K562 (cell line): ENCODE data around the gene SIRT3. TPM values are rescaled to one million over a fixed set of nuclear protein-coding genes. Genes with fewer than 3 reads are reported as not detected.

ENCODE experiments used
- ATAC-seq: fragments of 200-7000 bp; cut with Tn5 transposase; 3 replicates; pipeline ENCODE4 v1.9.1; 2020; ENCODE audit warnings: moderate library complexity
- BruUV-seq: library from RNA; stranded (reverse); fragments of 400-500 nt; replicated peaks from 2 replicates; lab custom pipeline; 2021; lab: Mats Ljungman, UMichigan
- CTCF ChIA-PET: fragments of 300-600 bp; formaldehyde crosslinking; extraction: SDS; loops from one replicate; lab custom pipeline; 2021; ENCODE audit warnings: low intra/inter-chr PET ratio; lab: Yijun Ruan, JAX
- POLR2A ChIA-PET: fragments of 300-600, 350-650 bp; sonication (Branson Sonifier 250); formaldehyde crosslinking; extraction: SDS; loops from one replicate; lab custom pipeline; 2021; ENCODE audit warnings: antibody characterized with exemption, inconsistent platforms; lab: Yijun Ruan, JAX
- DNase-seq, 4 experiments: peaks; one replicate each; pipeline versions ENCODE4 v3.0.0 to v3.0.0-alpha.2; 2011 to 2018; ENCODE audit warnings: low spot score in 3 of 4, mixed read lengths in 3 of 4; ENCODE audit errors: extremely low read depth in 1 of 4
- FAIRE-seq: peaks from 2 replicates; lab custom pipeline; 2011; peaks lifted over from hg19 to GRCh38; lab: Jason Lieb, UNC
- H2AFZ ChIP-seq: 2 replicates; pipeline ENCODE4 v1.6.0; 2011; ENCODE audit warnings: low read depth, low read length, control low read depth, inconsistent platforms
- H3K27ac ChIP-seq: fragments of 200-600 bp; 3 replicates; pipeline ENCODE4 v1.8.0; 2011; ENCODE audit warnings: low read depth, mild to moderate bottlenecking, control low read depth, inconsistent platforms, low read length, moderate library complexity, mixed read lengths; ENCODE audit errors: extremely low read depth
- H3K27me3 ChIP-seq, 2 experiments: fragments of 300-600 bp in 1 of 2; 2 replicates in 1 of 2; 3 replicates in 1 of 2; pipeline versions ENCODE4 v1.6.0 to v1.8.0; 2011; ENCODE audit warnings: inconsistent platforms in 2 of 2, low read length in 2 of 2, mild to moderate bottlenecking in 1 of 2, mixed read lengths in 1 of 2, moderate library complexity in 1 of 2; ENCODE audit not compliant: control insufficient read depth in 2 of 2, insufficient read depth in 2 of 2
- H3K36me3 ChIP-seq: fragments of 300-600 bp; 3 replicates; pipeline ENCODE4 v1.8.0; 2011; ENCODE audit warnings: mild to moderate bottlenecking, low read length, inconsistent platforms; ENCODE audit not compliant: control insufficient read depth, insufficient read depth
- H3K4me1 ChIP-seq, 2 experiments: fragments of 200-600 bp in 1 of 2; replicated peaks in 1 of 2; 2 replicates in 1 of 2; 3 replicates in 1 of 2; pipeline versions ENCODE4 v1.5.1 to v1.8.0; 2011; ENCODE audit warnings: inconsistent platforms in 2 of 2, low read length in 2 of 2, mild to moderate bottlenecking in 1 of 2, mixed read lengths in 1 of 2, moderate library complexity in 1 of 2; ENCODE audit not compliant: control insufficient read depth in 2 of 2, insufficient read depth in 2 of 2
- H3K4me2 ChIP-seq: 2 replicates; pipeline ENCODE4 v1.6.1; 2011; ENCODE audit warnings: low read length, control low read depth, inconsistent platforms, mixed read lengths; ENCODE audit not compliant: insufficient read depth
- H3K4me3 ChIP-seq: fragments of 200-600 bp; sonication (generic), shearing (Covaris generic); 2 replicates; pipeline ENCODE4 v1.5.1; 2016; ENCODE audit warnings: control low read depth, inconsistent platforms
- H3K79me2 ChIP-seq: fragments of 200-600 bp; 3 replicates; pipeline ENCODE4 v1.8.0; 2011; ENCODE audit warnings: low read length, inconsistent platforms; ENCODE audit not compliant: control insufficient read depth, insufficient read depth
- H3K9ac ChIP-seq, 2 experiments: 2 replicates each; pipeline versions ENCODE4 v1.6.0 to v1.6.1; 2011; ENCODE audit warnings: low read depth in 2 of 2, low read length in 2 of 2, control low read depth in 1 of 2, inconsistent platforms in 1 of 2, mild to moderate bottlenecking in 1 of 2, mixed read lengths in 1 of 2; ENCODE audit not compliant: insufficient read depth in 1 of 2
- H3K9me1 ChIP-seq: one replicate; pipeline ENCODE4 v1.6.0; 2011; ENCODE audit warnings: inconsistent platforms, mild to moderate bottlenecking, low read length, moderate library complexity; ENCODE audit not compliant: control insufficient read depth, insufficient read depth
- H3K9me3 ChIP-seq: replicated peaks from 2 replicates; pipeline ENCODE4 v1.5.1; 2011; ENCODE audit warnings: low read depth, low read length, inconsistent platforms; ENCODE audit not compliant: control insufficient read depth, insufficient read depth
- H4K20me1 ChIP-seq: replicated peaks from 2 replicates; pipeline ENCODE4 v1.6.1; 2011; ENCODE audit warnings: low read length, inconsistent platforms, mixed read lengths; ENCODE audit not compliant: control insufficient read depth, insufficient read depth
- NR0B1 ChIP-seq: fragments of 450-650 bp; IDR thresholded peaks from one replicate; pipeline ENCODE4 v1.6.1; 2018; ENCODE audit warnings: mild to moderate bottlenecking, moderate library complexity; ENCODE audit not compliant: partially characterized antibody
- POLR2G ChIP-seq: fragments of 200-400 bp; formaldehyde crosslinking; IDR thresholded peaks from 2 replicates; pipeline ENCODE4 v1.6.1; 2017; ENCODE audit warnings: low read depth, mild to moderate bottlenecking, antibody characterized with exemption, low read length, moderate library complexity
- RBFOX2 ChIP-seq: fragments of 200-400 bp; formaldehyde crosslinking; IDR thresholded peaks from 2 replicates; pipeline ENCODE4 v1.6.1; 2017; ENCODE audit warnings: low read depth, mild to moderate bottlenecking, low read length, moderate library complexity
- WGBS: fragments of 100-300 bp; shearing (Covaris generic); methylation state at CpG from one replicate; pipeline ENCODE4 v1.1.6; 2016; ENCODE audit warnings: low coverage, mixed read lengths; ENCODE audit not compliant: insufficient coverage; ENCODE audit errors: missing lambda C conversion rate; 5-methylcytosine and 5-hydroxymethylcytosine counted together
- in situ Hi-C: fragments of 300-500 bp; cut with MboI; formaldehyde crosslinking; loops from 4 replicates; pipeline ENCODE4 v1.15.0; 2018; ENCODE audit warnings: inconsistent platforms, mixed read lengths
- intact Hi-C: fragments of 100-400 bp; cut with micrococcal nuclease; formaldehyde crosslinking; loops from 2 replicates; pipeline ENCODE4 v1.14.2; 2022
- polyA plus RNA-seq, 8 experiments: library from polyadenylated mRNA; depleted of rRNA in 4 of 8; stranded (reverse) in 5 of 8; unstranded in 3 of 8; fragments of >200 nt; fragmentation: Nextera tagmentation in 2 of 8; fragmentation: Illumina TruSeq in 1 of 8; extraction: Ambion mirVana in 2 of 8; extraction: Trizol in 1 of 8; gene quantifications; 2 replicates each; pipeline versions ENCODE4 v1.2.1 to v1.2.3, GENCODE V29; 2011 to 2014; ENCODE audit warnings: inconsistent platforms in 1 of 8, missing spikeins in 1 of 8
- total RNA-seq, 7 experiments: library from RNA; depleted of rRNA in 6 of 7; stranded (reverse); fragments of >200 nt in 6 of 7; fragmentation: Illumina TruSeq in 2 of 7; extraction: Trizol in 2 of 7; gene quantifications; 2 replicates each; pipeline versions ENCODE4 v1.2.1 to v1.2.3, GENCODE V29; 2011 to 2021; ENCODE audit warnings: low replicate concordance in 1 of 7

Gene SIRT3
- total and polyA plus RNA-seq, 9 of the 15 experiments (the other 6 are each of a cell fraction or from before 2014, with no cell fraction given), result 1.9 to 27.5 (median 14.5) TPM

GRCh38 chr11:284105-285020 lies 48.2 kb upstream of the SIRT3 start:
- H3K36me3 ChIP-seq, result peaks cover 3% of the 10 kb centered on the region; the same call in 1 of the 3 replicates
- 67% methylated on average over 15 of the region's 24 CpGs for WGBS
- peaks cover 20% of the 10 kb centered on the region for H3K79me2 ChIP-seq
- FAIRE-seq, result no peak
- no peaks in the 10 kb centered on the region; the same call in 1 of the 2 replicates for H3K9me3 ChIP-seq
- ChIA-PET POLR2A (interaction anchor here (0.6 to 1.4 kb wide), 4 partner anchors 12 to 16 kb away, joined by 3 to 5 read pairs (median 4); no protein-coding TSS in a partner anchor), CTCF (no interaction called here)
- H4K20me1 ChIP-seq, result no peaks in the 10 kb centered on the region
- no peak overlapping the region for H2AFZ ChIP-seq
- no peak for ATAC-seq
- H3K27ac ChIP-seq, result no peak overlapping the region
- no TSS peak for BruUV-seq
- H3K9me1 ChIP-seq, result no peaks in the 10 kb centered on the region
- in situ Hi-C loops, result no loop called here
- intact Hi-C loops, result no loop called here
- TF ChIP-seq POLR2G, result peak; percentile 47; the same call in 1 of the 2 replicates
- TF ChIP-seq NR0B1, result no peak
- peak; percentile 14; the same call in 1 of the 2 replicates for TF ChIP-seq RBFOX2
- no peak for DNase-seq
- H3K9ac ChIP-seq, result peak overlapping the region in 1 of 2 experiments; percentile 52; a peak in 2 of 4 replicates
- no peak overlapping the region for H3K4me3 ChIP-seq
- no peaks in the 10 kb centered on the region for H3K27me3 ChIP-seq
- peaks cover 13 to 68% of the 10 kb centered on the region in 2 experiments; a peak in 4 of 5 replicates for H3K4me1 ChIP-seq
- no peak overlapping the region for H3K4me2 ChIP-seq
